ENCODE data around the gene CDPF1. TPM values are rescaled to one million over a fixed set of nuclear protein-coding genes. Genes with fewer than 3 reads are reported as not detected.

The CDPF1 gene
- total RNA-seq, 1 experiment from 2014 or later, result 16.3 TPM

DNA sequence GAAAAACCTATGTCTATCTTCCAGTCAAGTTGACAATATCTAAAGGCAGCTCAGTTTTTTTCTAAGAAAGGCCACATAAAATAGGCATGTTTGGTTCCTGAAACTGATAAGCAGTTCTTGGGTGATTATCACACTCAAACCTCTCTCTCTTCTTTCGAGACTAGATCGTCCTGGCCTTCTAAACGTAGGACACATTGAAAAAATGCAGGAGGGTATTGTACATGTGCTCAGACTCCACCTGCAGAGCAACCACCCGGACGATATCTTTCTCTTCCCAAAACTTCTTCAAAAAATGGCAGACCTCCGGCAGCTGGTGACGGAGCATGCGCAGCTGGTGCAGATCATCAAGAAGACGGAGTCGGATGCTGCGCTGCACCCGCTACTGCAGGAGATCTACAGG, 15.1 kb downstream of the CDPF1 start (continued):
- TF ChIP-seq, protein P1, sequence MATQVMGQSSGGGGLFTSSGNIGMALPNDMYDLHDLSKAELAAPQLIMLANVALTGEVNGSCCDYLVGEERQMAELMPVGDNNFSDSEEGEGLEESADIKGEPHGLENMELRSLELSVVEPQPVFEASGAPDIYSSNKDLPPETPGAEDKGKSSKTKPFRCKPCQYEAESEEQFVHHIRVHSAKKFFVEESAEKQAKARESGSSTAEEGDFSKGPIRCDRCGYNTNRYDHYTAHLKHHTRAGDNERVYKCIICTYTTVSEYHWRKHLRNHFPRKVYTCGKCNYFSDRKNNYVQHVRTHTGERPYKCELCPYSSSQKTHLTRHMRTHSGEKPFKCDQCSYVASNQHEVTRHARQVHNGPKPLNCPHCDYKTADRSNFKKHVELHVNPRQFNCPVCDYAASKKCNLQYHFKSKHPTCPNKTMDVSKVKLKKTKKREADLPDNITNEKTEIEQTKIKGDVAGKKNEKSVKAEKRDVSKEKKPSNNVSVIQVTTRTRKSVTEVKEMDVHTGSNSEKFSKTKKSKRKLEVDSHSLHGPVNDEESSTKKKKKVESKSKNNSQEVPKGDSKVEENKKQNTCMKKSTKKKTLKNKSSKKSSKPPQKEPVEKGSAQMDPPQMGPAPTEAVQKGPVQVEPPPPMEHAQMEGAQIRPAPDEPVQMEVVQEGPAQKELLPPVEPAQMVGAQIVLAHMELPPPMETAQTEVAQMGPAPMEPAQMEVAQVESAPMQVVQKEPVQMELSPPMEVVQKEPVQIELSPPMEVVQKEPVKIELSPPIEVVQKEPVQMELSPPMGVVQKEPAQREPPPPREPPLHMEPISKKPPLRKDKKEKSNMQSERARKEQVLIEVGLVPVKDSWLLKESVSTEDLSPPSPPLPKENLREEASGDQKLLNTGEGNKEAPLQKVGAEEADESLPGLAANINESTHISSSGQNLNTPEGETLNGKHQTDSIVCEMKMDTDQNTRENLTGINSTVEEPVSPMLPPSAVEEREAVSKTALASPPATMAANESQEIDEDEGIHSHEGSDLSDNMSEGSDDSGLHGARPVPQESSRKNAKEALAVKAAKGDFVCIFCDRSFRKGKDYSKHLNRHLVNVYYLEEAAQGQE (IDR thresholded peaks at IDR 0.05; ENCODE audit: low read depth), result no peak
- TF ChIP-seq RAD21 (IDR thresholded peaks at IDR 0.05; ENCODE audit: low read depth), result no peak
- TF ChIP-seq, protein P2, sequence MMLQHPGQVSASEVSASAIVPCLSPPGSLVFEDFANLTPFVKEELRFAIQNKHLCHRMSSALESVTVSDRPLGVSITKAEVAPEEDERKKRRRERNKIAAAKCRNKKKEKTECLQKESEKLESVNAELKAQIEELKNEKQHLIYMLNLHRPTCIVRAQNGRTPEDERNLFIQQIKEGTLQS (IDR thresholded peaks at IDR 0.05), result no peak
- TF ChIP-seq EZH2 (IDR thresholded peaks at IDR 0.05), result no peak

DNA sequence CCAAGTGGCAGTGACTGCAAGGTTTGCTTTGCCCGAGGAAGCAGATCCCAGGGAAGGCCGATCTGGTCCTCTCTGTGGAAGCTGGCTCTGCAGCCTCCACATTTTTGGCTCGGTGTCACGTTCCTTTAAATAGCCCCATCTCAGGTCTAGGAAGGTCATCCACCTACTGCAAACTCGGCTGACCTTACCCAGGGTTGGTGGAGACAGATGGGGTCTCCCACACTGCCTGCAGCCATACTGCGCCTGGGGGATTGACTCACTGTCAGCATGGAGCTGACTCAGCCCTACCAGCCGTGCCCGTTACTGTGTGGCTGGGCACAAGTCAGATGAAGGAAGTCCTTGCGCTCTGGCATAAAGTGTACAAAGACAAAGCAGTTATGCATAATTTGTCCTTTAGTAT, 16.9 kb downstream of the CDPF1 start:
- POLR2A ChIA-PET, result interaction anchor here (0.7 kb wide), 1 partner anchor 11 kb away, joined by 3 read pairs; no protein-coding TSS in a partner anchor
- Histone ChIP-seq H2AFZ (ENCODE audit: low read depth, low read length, poor library complexity, severe bottlenecking) (no peak overlapping the region), H3K27me3 (ENCODE audit: insufficient read depth, low read length) (no peaks in the 10 kb centered on the region), H3K9me2 (ENCODE audit: insufficient read depth) (no peaks in the 10 kb centered on the region), H4K20me1 (ENCODE audit: insufficient read depth) (no peaks in the 10 kb centered on the region), H3K27ac (ENCODE audit: low read depth, low read length) (no peak overlapping the region), H3K9me3 (ENCODE audit: control insufficient read depth in 1 of 2, insufficient read depth in 1 of 2, low read depth in 1 of 2, low read length in 2 of 2) (no peaks in the 10 kb centered on the region), H3K4me3 (replicated peaks in 1 of 2; ENCODE audit: low read depth in 1 of 2, low read length in 2 of 2) (no peak overlapping the region), H3K79me2 (ENCODE audit: insufficient read depth, low read length) (no peaks in the 10 kb centered on the region), H3K4me2 (ENCODE audit: low read length) (no peak overlapping the region), H3K9ac (ENCODE audit: low read length) (no peak overlapping the region), H3K36me3 (ENCODE audit: control insufficient read depth in 1 of 2, insufficient read depth in 2 of 2, low read length in 2 of 2) (no peaks in the 10 kb centered on the region; a peak in 1 of 4 replicates), H3K4me1 (ENCODE audit: control insufficient read depth in 1 of 2, insufficient read depth in 2 of 2, low read length in 2 of 2) (no peaks in the 10 kb centered on the region)
- no peak for DNase-seq (ENCODE audit: low read depth, low spot score)
- BruUV-seq (replicated peaks), result no TSS peak
- CTCF ChIA-PET, result no interaction called here
- RAD21 ChIA-PET (ENCODE audit: low non-redundant PET in 1 of 2, low total read pairs in 2 of 2, uncharacterized antibody in 2 of 2, unreplicated experiment in 2 of 2), result no interaction called here
- TF ChIP-seq SRF (IDR thresholded peaks at IDR 0.05; ENCODE audit: low read depth) (no peak), FOSL1 (IDR thresholded peaks at IDR 0.05; ENCODE audit: low read depth) (no peak), JUND (IDR thresholded peaks at IDR 0.05) (no peak)
- ATAC-seq, result no peak
- intact Hi-C loops (cut with micrococcal nuclease), result no loop called here

All from HCT116 (cell line).